K562 (cell line): ENCODE measurements around the gene NUP214. TPM values are rescaled to one million over a fixed set of nuclear protein-coding genes. Genes with fewer than 3 reads are reported as not detected.

Experiments used
- ATAC-seq: fragments of 200-7000 bp; cut with Tn5 transposase; 3 replicates; pipeline ENCODE4 v1.9.1; 2020; ENCODE audit warnings: moderate library complexity
- BruUV-seq: library from RNA; stranded (reverse); fragments of 400-500 nt; replicated peaks from 2 replicates; lab custom pipeline; 2021; lab: Mats Ljungman, UMichigan
- CTCF ChIA-PET: fragments of 300-600 bp; formaldehyde crosslinking; extraction: SDS; loops from one replicate; lab custom pipeline; 2021; ENCODE audit warnings: low intra/inter-chr PET ratio; lab: Yijun Ruan, JAX
- POLR2A ChIA-PET: fragments of 300-600, 350-650 bp; sonication (Branson Sonifier 250); formaldehyde crosslinking; extraction: SDS; loops from one replicate; lab custom pipeline; 2021; ENCODE audit warnings: antibody characterized with exemption, inconsistent platforms; lab: Yijun Ruan, JAX
- DNase-seq, 4 experiments: peaks; one replicate each; pipeline versions ENCODE4 v3.0.0 to v3.0.0-alpha.2; 2011 to 2018; ENCODE audit warnings: low spot score in 3 of 4, mixed read lengths in 3 of 4; ENCODE audit errors: extremely low read depth in 1 of 4
- FAIRE-seq: peaks from 2 replicates; lab custom pipeline; 2011; peaks lifted over from hg19 to GRCh38; lab: Jason Lieb, UNC
- H2AFZ ChIP-seq: 2 replicates; pipeline ENCODE4 v1.6.0; 2011; ENCODE audit warnings: low read depth, low read length, control low read depth, inconsistent platforms
- H3K27ac ChIP-seq: fragments of 200-600 bp; 3 replicates; pipeline ENCODE4 v1.8.0; 2011; ENCODE audit warnings: low read depth, mild to moderate bottlenecking, control low read depth, inconsistent platforms, low read length, moderate library complexity, mixed read lengths; ENCODE audit errors: extremely low read depth
- H3K27me3 ChIP-seq, 2 experiments: fragments of 300-600 bp in 1 of 2; 2 replicates in 1 of 2; 3 replicates in 1 of 2; pipeline versions ENCODE4 v1.6.0 to v1.8.0; 2011; ENCODE audit warnings: inconsistent platforms in 2 of 2, low read length in 2 of 2, mild to moderate bottlenecking in 1 of 2, mixed read lengths in 1 of 2, moderate library complexity in 1 of 2; ENCODE audit not compliant: control insufficient read depth in 2 of 2, insufficient read depth in 2 of 2
- H3K36me3 ChIP-seq: fragments of 300-600 bp; 3 replicates; pipeline ENCODE4 v1.8.0; 2011; ENCODE audit warnings: mild to moderate bottlenecking, low read length, inconsistent platforms; ENCODE audit not compliant: control insufficient read depth, insufficient read depth
- H3K4me1 ChIP-seq, 2 experiments: fragments of 200-600 bp in 1 of 2; replicated peaks in 1 of 2; 2 replicates in 1 of 2; 3 replicates in 1 of 2; pipeline versions ENCODE4 v1.5.1 to v1.8.0; 2011; ENCODE audit warnings: inconsistent platforms in 2 of 2, low read length in 2 of 2, mild to moderate bottlenecking in 1 of 2, mixed read lengths in 1 of 2, moderate library complexity in 1 of 2; ENCODE audit not compliant: control insufficient read depth in 2 of 2, insufficient read depth in 2 of 2
- H3K4me2 ChIP-seq: 2 replicates; pipeline ENCODE4 v1.6.1; 2011; ENCODE audit warnings: low read length, control low read depth, inconsistent platforms, mixed read lengths; ENCODE audit not compliant: insufficient read depth
- H3K4me3 ChIP-seq: fragments of 200-600 bp; sonication (generic), shearing (Covaris generic); 2 replicates; pipeline ENCODE4 v1.5.1; 2016; ENCODE audit warnings: control low read depth, inconsistent platforms
- H3K79me2 ChIP-seq: fragments of 200-600 bp; 3 replicates; pipeline ENCODE4 v1.8.0; 2011; ENCODE audit warnings: low read length, inconsistent platforms; ENCODE audit not compliant: control insufficient read depth, insufficient read depth
- H3K9ac ChIP-seq, 2 experiments: 2 replicates each; pipeline versions ENCODE4 v1.6.0 to v1.6.1; 2011; ENCODE audit warnings: low read depth in 2 of 2, low read length in 2 of 2, control low read depth in 1 of 2, inconsistent platforms in 1 of 2, mild to moderate bottlenecking in 1 of 2, mixed read lengths in 1 of 2; ENCODE audit not compliant: insufficient read depth in 1 of 2
- H3K9me1 ChIP-seq: one replicate; pipeline ENCODE4 v1.6.0; 2011; ENCODE audit warnings: inconsistent platforms, mild to moderate bottlenecking, low read length, moderate library complexity; ENCODE audit not compliant: control insufficient read depth, insufficient read depth
- H3K9me3 ChIP-seq: replicated peaks from 2 replicates; pipeline ENCODE4 v1.5.1; 2011; ENCODE audit warnings: low read depth, low read length, inconsistent platforms; ENCODE audit not compliant: control insufficient read depth, insufficient read depth
- H4K20me1 ChIP-seq: replicated peaks from 2 replicates; pipeline ENCODE4 v1.6.1; 2011; ENCODE audit warnings: low read length, inconsistent platforms, mixed read lengths; ENCODE audit not compliant: control insufficient read depth, insufficient read depth
- MLX ChIP-seq, 2 experiments: fragments of 450-650 bp in 1 of 2; sonication (generic) in 1 of 2; formaldehyde crosslinking; conservative IDR thresholded peaks; 2 replicates each; pipeline versions ENCODE4 v1.4.0 to v1.8.1; 2020 to 2022; ENCODE audit warnings: mild to moderate bottlenecking in 1 of 2, missing genetic modification reagents in 1 of 2
- TBP ChIP-seq: optimal IDR thresholded peaks from 2 replicates; pipeline ENCODE3; 2011; ENCODE audit warnings: low read depth, low read length, improper control_type of control experiment
- WGBS: fragments of 100-300 bp; shearing (Covaris generic); methylation state at CpG from one replicate; pipeline ENCODE4 v1.1.6; 2016; ENCODE audit warnings: low coverage, mixed read lengths; ENCODE audit not compliant: insufficient coverage; ENCODE audit errors: missing lambda C conversion rate; 5-methylcytosine and 5-hydroxymethylcytosine counted together
- in situ Hi-C: fragments of 300-500 bp; cut with MboI; formaldehyde crosslinking; loops from 4 replicates; pipeline ENCODE4 v1.15.0; 2018; ENCODE audit warnings: inconsistent platforms, mixed read lengths
- intact Hi-C: fragments of 100-400 bp; cut with micrococcal nuclease; formaldehyde crosslinking; loops from 2 replicates; pipeline ENCODE4 v1.14.2; 2022
- polyA plus RNA-seq, 8 experiments: library from polyadenylated mRNA; depleted of rRNA in 4 of 8; stranded (reverse) in 5 of 8; unstranded in 3 of 8; fragments of >200 nt; fragmentation: Nextera tagmentation in 2 of 8; fragmentation: Illumina TruSeq in 1 of 8; extraction: Ambion mirVana in 2 of 8; extraction: Trizol in 1 of 8; gene quantifications; 2 replicates each; pipeline versions ENCODE4 v1.2.1 to v1.2.3, GENCODE V29; 2011 to 2014; ENCODE audit warnings: inconsistent platforms in 1 of 8, missing spikeins in 1 of 8
- total RNA-seq, 7 experiments: library from RNA; depleted of rRNA in 6 of 7; stranded (reverse); fragments of >200 nt in 6 of 7; fragmentation: Illumina TruSeq in 2 of 7; extraction: Trizol in 2 of 7; gene quantifications; 2 replicates each; pipeline versions ENCODE4 v1.2.1 to v1.2.3, GENCODE V29; 2011 to 2021; ENCODE audit warnings: low replicate concordance in 1 of 7
- TF ChIP-seq, protein P1 (sequence below): sonication (generic); formaldehyde crosslinking; IDR thresholded peaks from 2 replicates; pipeline ENCODE4 v1.8.1; 2023; ENCODE audit warnings: mild to moderate bottlenecking, missing genetic modification reagents
- TF ChIP-seq, protein P2 (sequence below), 2 experiments: fragments of 450-650 bp in 1 of 2; sonication (generic) in 1 of 2; formaldehyde crosslinking in 1 of 2; IDR thresholded peaks in 1 of 2; conservative IDR thresholded peaks in 1 of 2; 2 replicates each; pipeline versions ENCODE4 v1.6.1 to v1.8.1; 2016 to 2023; ENCODE audit warnings: mild to moderate bottlenecking in 2 of 2, moderate library complexity in 2 of 2, inconsistent platforms in 1 of 2, missing genetic modification reagents in 1 of 2
- TF ChIP-seq, protein P3 (sequence below), 2 experiments: IDR thresholded peaks in 1 of 2; conservative IDR thresholded peaks in 1 of 2; 2 replicates each; pipeline ENCODE4 v1.6.1; 2016; ENCODE audit warnings: low read depth in 2 of 2, mild to moderate bottlenecking in 1 of 2, missing compliant biosample characterization in 1 of 2, missing genetic modification characterization in 1 of 2, moderate library complexity in 1 of 2
- TF ChIP-seq, protein P4 (sequence below): sonication (generic); formaldehyde crosslinking; IDR thresholded peaks from 2 replicates; pipeline ENCODE4 v1.8.1; 2023; ENCODE audit warnings: mild to moderate bottlenecking, missing genetic modification reagents

NUP214 gene
- total and polyA plus RNA-seq, 9 of the 15 experiments (the other 6 are each of a cell fraction or from before 2014, with no cell fraction given), result 56.9 to 332 (median 97.1) TPM

DNA sequence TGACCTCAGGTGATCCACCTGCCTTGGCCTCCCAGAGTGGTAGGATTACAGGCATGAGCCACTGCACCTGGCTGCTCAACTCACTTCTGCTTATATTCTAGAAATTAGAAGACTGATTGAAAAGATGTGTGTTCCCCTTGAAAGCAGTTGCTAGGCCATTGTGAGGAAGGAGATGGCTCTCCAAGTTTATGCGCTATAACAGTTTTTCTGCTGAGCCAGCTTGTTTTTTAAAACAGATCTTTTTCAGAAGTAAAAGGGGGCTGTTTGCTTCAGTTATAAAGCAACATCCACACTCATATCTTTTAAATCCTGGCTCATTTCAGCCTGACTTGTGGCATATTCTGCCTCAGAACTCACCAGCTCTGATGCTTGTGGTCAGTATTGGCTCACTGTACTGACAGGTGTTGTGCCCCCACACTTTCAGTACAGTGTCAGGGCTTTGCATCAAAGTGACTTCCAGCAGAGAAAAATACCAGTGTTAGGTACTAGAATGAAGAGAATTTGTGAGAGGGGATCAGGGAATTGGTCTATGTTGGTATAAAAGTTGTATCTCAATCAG, 49.4 kb downstream of the NUP214 start:
- H3K27ac ChIP-seq, result no peak overlapping the region
- BruUV-seq, result no TSS peak
- H3K4me1 ChIP-seq, result peaks cover 11 to 13% of the 10 kb centered on the region in 2 experiments; a peak in 4 of 5 replicates
- intact Hi-C loops, result no loop called here
- ChIA-PET POLR2A (interaction anchor here (0.6 to 14.6 kb wide), 9 partner anchors 9 to 1544 kb away, joined by 3 to 264 read pairs (median 4); partner anchors contain the start of gene NUP214), CTCF (interaction anchor here (0.5 kb wide), 1 partner anchor 9 kb away, joined by 3 read pairs; no protein-coding TSS in a partner anchor)
- no peaks in the 10 kb centered on the region; the same call in 1 of the 2 replicates for H3K9me3 ChIP-seq
- peaks cover 11% of the 10 kb centered on the region for H4K20me1 ChIP-seq
- in situ Hi-C loops, result loop anchor here (5.0 kb wide), 1 partner anchor 158 kb away; no protein-coding TSS in a partner anchor
- no peak for ATAC-seq
- no peak overlapping the region for H3K4me3 ChIP-seq
- H3K9ac ChIP-seq, result no peak overlapping the region
- TF ChIP-seq, protein P1, sequence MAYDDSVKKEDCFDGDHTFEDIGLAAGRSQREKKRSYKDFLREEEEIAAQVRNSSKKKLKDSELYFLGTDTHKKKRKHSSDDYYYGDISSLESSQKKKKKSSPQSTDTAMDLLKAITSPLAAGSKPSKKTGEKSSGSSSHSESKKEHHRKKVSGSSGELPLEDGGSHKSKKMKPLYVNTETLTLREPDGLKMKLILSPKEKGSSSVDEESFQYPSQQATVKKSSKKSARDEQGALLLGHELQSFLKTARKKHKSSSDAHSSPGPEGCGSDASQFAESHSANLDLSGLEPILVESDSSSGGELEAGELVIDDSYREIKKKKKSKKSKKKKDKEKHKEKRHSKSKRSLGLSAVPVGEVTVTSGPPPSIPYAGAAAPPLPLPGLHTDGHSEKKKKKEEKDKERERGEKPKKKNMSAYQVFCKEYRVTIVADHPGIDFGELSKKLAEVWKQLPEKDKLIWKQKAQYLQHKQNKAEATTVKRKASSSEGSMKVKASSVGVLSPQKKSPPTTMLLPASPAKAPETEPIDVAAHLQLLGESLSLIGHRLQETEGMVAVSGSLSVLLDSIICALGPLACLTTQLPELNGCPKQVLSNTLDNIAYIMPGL (CRISPR knock-in tag), result peak; percentile 30; the same call in 1 of the 2 replicates
- TF ChIP-seq, protein P2, sequence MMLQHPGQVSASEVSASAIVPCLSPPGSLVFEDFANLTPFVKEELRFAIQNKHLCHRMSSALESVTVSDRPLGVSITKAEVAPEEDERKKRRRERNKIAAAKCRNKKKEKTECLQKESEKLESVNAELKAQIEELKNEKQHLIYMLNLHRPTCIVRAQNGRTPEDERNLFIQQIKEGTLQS (IDR thresholded peaks at IDR 0.05), result no peak
- TF ChIP-seq, protein P2 (CRISPR knock-in tag; conservative IDR thresholded peaks at IDR 0.05), result peak; percentile 67; the same call in 1 of the 2 replicates
- TF ChIP-seq, protein P3, sequence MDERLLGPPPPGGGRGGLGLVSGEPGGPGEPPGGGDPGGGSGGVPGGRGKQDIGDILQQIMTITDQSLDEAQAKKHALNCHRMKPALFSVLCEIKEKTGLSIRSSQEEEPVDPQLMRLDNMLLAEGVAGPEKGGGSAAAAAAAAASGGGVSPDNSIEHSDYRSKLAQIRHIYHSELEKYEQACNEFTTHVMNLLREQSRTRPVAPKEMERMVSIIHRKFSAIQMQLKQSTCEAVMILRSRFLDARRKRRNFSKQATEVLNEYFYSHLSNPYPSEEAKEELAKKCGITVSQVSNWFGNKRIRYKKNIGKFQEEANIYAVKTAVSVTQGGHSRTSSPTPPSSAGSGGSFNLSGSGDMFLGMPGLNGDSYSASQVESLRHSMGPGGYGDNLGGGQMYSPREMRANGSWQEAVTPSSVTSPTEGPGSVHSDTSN (CRISPR knock-in tag; IDR thresholded peaks at IDR 0.05; ENCODE audit: low read depth), result no peak
- TF ChIP-seq, protein P3 (tag; conservative IDR thresholded peaks at IDR 0.05; ENCODE audit: low read depth), result no peak
- TF ChIP-seq, protein P4, sequence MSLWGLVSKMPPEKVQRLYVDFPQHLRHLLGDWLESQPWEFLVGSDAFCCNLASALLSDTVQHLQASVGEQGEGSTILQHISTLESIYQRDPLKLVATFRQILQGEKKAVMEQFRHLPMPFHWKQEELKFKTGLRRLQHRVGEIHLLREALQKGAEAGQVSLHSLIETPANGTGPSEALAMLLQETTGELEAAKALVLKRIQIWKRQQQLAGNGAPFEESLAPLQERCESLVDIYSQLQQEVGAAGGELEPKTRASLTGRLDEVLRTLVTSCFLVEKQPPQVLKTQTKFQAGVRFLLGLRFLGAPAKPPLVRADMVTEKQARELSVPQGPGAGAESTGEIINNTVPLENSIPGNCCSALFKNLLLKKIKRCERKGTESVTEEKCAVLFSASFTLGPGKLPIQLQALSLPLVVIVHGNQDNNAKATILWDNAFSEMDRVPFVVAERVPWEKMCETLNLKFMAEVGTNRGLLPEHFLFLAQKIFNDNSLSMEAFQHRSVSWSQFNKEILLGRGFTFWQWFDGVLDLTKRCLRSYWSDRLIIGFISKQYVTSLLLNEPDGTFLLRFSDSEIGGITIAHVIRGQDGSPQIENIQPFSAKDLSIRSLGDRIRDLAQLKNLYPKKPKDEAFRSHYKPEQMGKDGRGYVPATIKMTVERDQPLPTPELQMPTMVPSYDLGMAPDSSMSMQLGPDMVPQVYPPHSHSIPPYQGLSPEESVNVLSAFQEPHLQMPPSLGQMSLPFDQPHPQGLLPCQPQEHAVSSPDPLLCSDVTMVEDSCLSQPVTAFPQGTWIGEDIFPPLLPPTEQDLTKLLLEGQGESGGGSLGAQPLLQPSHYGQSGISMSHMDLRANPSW (CRISPR knock-in tag), result 0 out of 2 replicates have a peak, but pooled peaks have one; percentile 50
- TF ChIP-seq TBP, result no peak
- TF ChIP-seq MLX (CRISPR knock-in tag; conservative IDR thresholded peaks at IDR 0.05), result peak in 1 of 2 experiments; percentile 24; a peak in 1 of 4 replicates
- H3K36me3 ChIP-seq, result peaks cover 85% of the 10 kb centered on the region
- H2AFZ ChIP-seq, result no peak overlapping the region
- peaks cover 21% of the 10 kb centered on the region for H3K79me2 ChIP-seq
- FAIRE-seq, result no peak
- peaks cover 6% of the 10 kb centered on the region for H3K9me1 ChIP-seq
- 99% methylated on average over 1 of the region's 1 CpG for WGBS
- no peak overlapping the region for H3K4me2 ChIP-seq
- no peak for DNase-seq
- H3K27me3 ChIP-seq, result no peaks in the 10 kb centered on the region
